Mucosa of descending colon (tissue), 3 donors: Measurements from ENCODE around the gene WWP2. TPM values are rescaled to one million over a fixed set of nuclear protein-coding genes. Genes with fewer than 3 reads are reported as not detected.

ENCODE experiments used
- ATAC-seq: fragments of 200-7000 bp; cut with Tn5 transposase; one replicate; pipeline ENCODE4 v1.9.1; 2020; ENCODE audit warnings: mild to moderate bottlenecking, moderate library complexity
- DNase-seq, 3 donors: peaks; one replicate each; pipeline ENCODE4 v3.0.0-alpha.2; 2020
- H3K36me3 ChIP-seq: fragments of 200-600 bp; one replicate; pipeline ENCODE4 v1.8.0; 2021; ENCODE audit warnings: low read depth, mild to moderate bottlenecking
- H3K4me1 ChIP-seq: fragments of 200-600 bp; one replicate; pipeline ENCODE4 v1.8.0; 2021; ENCODE audit warnings: low read depth, mild to moderate bottlenecking
- H3K4me3 ChIP-seq: fragments of 200-600 bp; one replicate; pipeline ENCODE4 v1.8.0; 2021; ENCODE audit warnings: mild to moderate bottlenecking
- H3K9me3 ChIP-seq: fragments of 200-600 bp; one replicate; pipeline ENCODE4 v1.8.0; 2021; ENCODE audit warnings: mild to moderate bottlenecking
- CTCF ChIP-seq: fragments of 200-600 bp; IDR thresholded peaks from one replicate; pipeline ENCODE4 v1.8.0; 2022; ENCODE audit warnings: antibody characterized with exemption, mild to moderate bottlenecking
- intact Hi-C, 2 donors: fragments of 100-400 bp; cut with DNase I in 1 of 2; cut with micrococcal nuclease in 1 of 2; formaldehyde crosslinking; loops; one replicate each; pipeline versions ENCODE4 v1.11.0 to v1.11.1; 2022; cut with DNase I, micrococcal nuclease
- total RNA-seq, 3 donors: library from RNA; stranded (reverse); fragmentation: NEBNext Ultra II Directional in 2 of 3; extraction: Animal tissue kit (Norgen Biotek cat#: 25700) in 2 of 3; gene quantifications; one replicate each; pipeline versions ENCODE4 v1.2.1 to v1.2.4, GENCODE V29; 2021 to 2023
- donor health status: DM: no; HTN: no; CAD: no; lungs with moderate emphysema.
- donor health status: DM: no; HTN: no; CAD: no.
- donor health status: DM: no; HTN: yes; CAD: no.

The WWP2 gene
- total RNA-seq, 3 donors from 2014 or later, result 70.2 to 110 (median 94.2) TPM

- H3K36me3 ChIP-seq, result peaks cover 5% of the 10 kb centered on the region
These were observed 17.5 kb upstream of the WWP2 start for GRCh38 chr16:69744363-69745231.

GRCh38 chr16:69745232-69745612, 16.9 kb upstream of the WWP2 start:
- ATAC-seq (no peak), DNase-seq (no peak)
- intact Hi-C loops, result no loop called here
- Histone ChIP-seq H3K4me1 (peaks cover 7% of the 10 kb centered on the region), H3K4me3 (no peak overlapping the region), H3K36me3 (peaks cover 5% of the 10 kb centered on the region), H3K9me3 (no peaks in the 10 kb centered on the region)
- no peak for TF ChIP-seq CTCF

More at GRCh38 chr16:69744363-69745231, 17.5 kb upstream of the WWP2 start:
- no peak for DNase-seq
- ATAC-seq, result no peak
- Histone ChIP-seq H3K4me1 (peaks cover 7% of the 10 kb centered on the region), H3K9me3 (no peaks in the 10 kb centered on the region), H3K4me3 (no peak overlapping the region)
- intact Hi-C loops, result no loop called here
- no peak for TF ChIP-seq CTCF

- ATAC-seq (no peak), DNase-seq (no peak)
- peaks cover 7% of the 10 kb centered on the region for H3K4me1 ChIP-seq
- TF ChIP-seq CTCF, result no peak
- H3K36me3 ChIP-seq, result peaks cover 10% of the 10 kb centered on the region
- no peak overlapping the region for H3K4me3 ChIP-seq
- intact Hi-C loops, result no loop called here
- H3K9me3 ChIP-seq, result no peaks in the 10 kb centered on the region
These were observed 16.2 kb upstream of the WWP2 start for GRCh38 chr16:69745959-69746358.

- Histone ChIP-seq H3K36me3 (peaks cover 11% of the 10 kb centered on the region), H3K9me3 (no peaks in the 10 kb centered on the region), H3K4me3 (no peak overlapping the region), H3K4me1 (no peaks in the 10 kb centered on the region)
- intact Hi-C loops, result no loop called here
- TF ChIP-seq CTCF, result no peak
- no peak for DNase-seq
- no peak for ATAC-seq
These were observed 15.0 kb upstream of the WWP2 start for GRCh38 chr16:69747115-69747514.

GRCh38 chr16:69748694-69749345, 13.3 kb upstream of the WWP2 start:
- DNase-seq (no peak), ATAC-seq (no peak)
- TF ChIP-seq CTCF, result no peak
- Histone ChIP-seq H3K4me3 (no peak overlapping the region), H3K9me3 (no peaks in the 10 kb centered on the region), H3K36me3 (peaks cover 11% of the 10 kb centered on the region), H3K4me1 (peaks cover 10% of the 10 kb centered on the region)
- intact Hi-C loops, result no loop called here
